Neural progenitor cell (in vitro differentiated cells): ENCODE measurements around the gene RXRA. TPM values are rescaled to one million over a fixed set of nuclear protein-coding genes. Genes with fewer than 3 reads are reported as not detected.
A peak's percentile ranks its signal among the peaks of the same experiment; 100 is the strongest.

Source experiments
- DNase-seq: peaks from one replicate; pipeline ENCODE4 v3.0.0-alpha.2; 2016; ENCODE audit warnings: low spot score
- H2AFZ ChIP-seq: fragments of 200-600 bp; sonication (generic); replicated peaks from 2 replicates; pipeline ENCODE4 v1.6.1; 2016; ENCODE audit warnings: antibody characterized with exemption
- H3F3A ChIP-seq: fragments of 200-600 bp; sonication (generic); 2 replicates; pipeline ENCODE4 v1.6.1; 2016; ENCODE audit warnings: antibody characterized with exemption, low read depth
- H3K27ac ChIP-seq: fragments of 200-600 bp; sonication (generic); 2 replicates; pipeline ENCODE4 v1.5.1; 2016; ENCODE audit warnings: mild to moderate bottlenecking
- H3K27me3 ChIP-seq: fragments of 200-600 bp; sonication (generic); 2 replicates; pipeline ENCODE4 v1.6.1; 2016; ENCODE audit warnings: mild to moderate bottlenecking, moderate library complexity
- H3K36me3 ChIP-seq: fragments of 200-600 bp; sonication (generic); 2 replicates; pipeline ENCODE4 v1.5.1; 2016
- H3K4me1 ChIP-seq: fragments of 200-600 bp; sonication (generic); 2 replicates; pipeline ENCODE4 v1.6.1; 2016; ENCODE audit warnings: mixed run types
- H3K4me2 ChIP-seq: fragments of 200-600 bp; sonication (generic); 2 replicates; pipeline ENCODE4 v1.6.1; 2016
- H3K4me3 ChIP-seq: fragments of 200-600 bp; sonication (generic); 2 replicates; pipeline ENCODE4 v1.5.1; 2016
- H3K79me2 ChIP-seq: fragments of 200-600 bp; sonication (generic); 2 replicates; pipeline ENCODE4 v1.6.1; 2016; ENCODE audit warnings: low read depth
- H3K9ac ChIP-seq: fragments of 200-600 bp; sonication (generic); 2 replicates; pipeline ENCODE4 v1.6.1; 2016
- H3K9me3 ChIP-seq: fragments of 200-600 bp; sonication (generic); 2 replicates; pipeline ENCODE4 v1.5.1; 2016; ENCODE audit warnings: low read depth
- H4K20me1 ChIP-seq: fragments of 200-600 bp; sonication (generic); 2 replicates; pipeline ENCODE4 v1.6.1; 2016; ENCODE audit warnings: low read depth
- H3K27ac Mint-ChIP-seq: 3 replicates; pipeline ENCODE4 v1.8.0; 2021; ENCODE audit warnings: mixed read lengths
- H3K27me3 Mint-ChIP-seq: 2 replicates; pipeline ENCODE4 v1.8.0; 2022; ENCODE audit warnings: low read depth, mild to moderate bottlenecking, inconsistent platforms, moderate library complexity, mixed read lengths; ENCODE audit not compliant: insufficient read depth
- H3K36me3 Mint-ChIP-seq: 3 replicates; pipeline ENCODE4 v1.8.0; 2021; ENCODE audit warnings: mixed read lengths
- H3K4me1 Mint-ChIP-seq: 3 replicates; pipeline ENCODE4 v1.8.0; 2021; ENCODE audit warnings: mixed read lengths
- H3K4me3 Mint-ChIP-seq: 3 replicates; pipeline ENCODE4 v1.8.0; 2021; ENCODE audit warnings: mild to moderate bottlenecking, moderate library complexity, mixed read lengths
- H3K9me3 Mint-ChIP-seq: 3 replicates; pipeline ENCODE4 v1.8.0; 2020; ENCODE audit warnings: mixed read lengths
- EZH2 ChIP-seq: fragments of 200-600 bp; sonication (generic); IDR thresholded peaks from 2 replicates; pipeline ENCODE4 v1.6.1; 2017; ENCODE audit warnings: antibody characterized with exemption, mild to moderate bottlenecking, moderate library complexity
- EZH2phosphoT487 ChIP-seq: fragments of 200-600 bp; sonication (generic); IDR thresholded peaks from 2 replicates; pipeline ENCODE4 v1.6.1; 2017; ENCODE audit warnings: antibody characterized with exemption
- total RNA-seq: library from RNA; depleted of rRNA; stranded (reverse); fragments of >200 nt; gene quantifications from 2 replicates; pipeline ENCODE4 v1.2.3, GENCODE V29; 2015; ENCODE audit warnings: low replicate concordance
- TF ChIP-seq, protein P1 (sequence below): fragments of 200-600 bp; sonication (generic); IDR thresholded peaks from 2 replicates; pipeline ENCODE4 v1.5.1; 2017; ENCODE audit warnings: antibody characterized with exemption, mild to moderate bottlenecking

The RXRA gene
- total RNA-seq, 1 donor from 2014 or later = 11.6 TPM

DNA sequence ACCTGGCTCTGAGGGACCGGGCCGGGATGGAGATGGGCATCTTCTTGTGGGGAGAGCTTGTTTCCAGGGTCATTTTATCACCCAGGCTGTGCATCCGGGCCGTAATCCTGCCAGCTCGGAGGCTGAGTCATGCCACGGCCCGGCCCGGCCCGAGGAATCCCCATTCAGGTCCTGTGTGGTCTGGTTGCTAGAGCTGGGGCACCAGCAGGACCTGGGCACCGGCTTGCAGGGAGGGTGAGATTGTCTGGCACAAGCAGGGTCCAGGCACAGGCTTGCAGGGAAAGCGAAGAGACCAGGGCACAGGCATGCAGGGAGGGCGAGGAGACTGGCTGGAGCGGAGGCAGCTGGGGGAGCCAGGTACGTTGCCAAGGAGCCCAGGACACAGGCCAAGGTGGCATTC, 106.8 kb downstream of the RXRA start:
- Mint-ChIP-seq H3K4me3 (no peak overlapping the region), H3K36me3 (peaks cover 6% of the 10 kb centered on the region), H3K9me3 (no peaks in the 10 kb centered on the region), H3K27ac (no peak overlapping the region), H3K27me3 (peaks cover 2% of the 10 kb centered on the region), H3K4me1 (peaks cover 26% of the 10 kb centered on the region)
- Histone ChIP-seq H3K27me3 (no peaks in the 10 kb centered on the region), H3K9me3 (no peaks in the 10 kb centered on the region), H3K4me1 (peaks cover 16% of the 10 kb centered on the region), H4K20me1 (peaks cover 7% of the 10 kb centered on the region), H3K27ac (no peak overlapping the region), H3K9ac (no peak overlapping the region), H3K4me2 (no peak overlapping the region), H2AFZ (no peak overlapping the region), H3K79me2 (no peaks in the 10 kb centered on the region), H3K4me3 (no peak overlapping the region), H3K36me3 (no peaks in the 10 kb centered on the region), H3F3A (no peaks in the 10 kb centered on the region)
- DNase-seq = no peak
- TF ChIP-seq EZH2phosphoT487 (no peak), EZH2 (no peak)
- TF ChIP-seq, protein P1, sequence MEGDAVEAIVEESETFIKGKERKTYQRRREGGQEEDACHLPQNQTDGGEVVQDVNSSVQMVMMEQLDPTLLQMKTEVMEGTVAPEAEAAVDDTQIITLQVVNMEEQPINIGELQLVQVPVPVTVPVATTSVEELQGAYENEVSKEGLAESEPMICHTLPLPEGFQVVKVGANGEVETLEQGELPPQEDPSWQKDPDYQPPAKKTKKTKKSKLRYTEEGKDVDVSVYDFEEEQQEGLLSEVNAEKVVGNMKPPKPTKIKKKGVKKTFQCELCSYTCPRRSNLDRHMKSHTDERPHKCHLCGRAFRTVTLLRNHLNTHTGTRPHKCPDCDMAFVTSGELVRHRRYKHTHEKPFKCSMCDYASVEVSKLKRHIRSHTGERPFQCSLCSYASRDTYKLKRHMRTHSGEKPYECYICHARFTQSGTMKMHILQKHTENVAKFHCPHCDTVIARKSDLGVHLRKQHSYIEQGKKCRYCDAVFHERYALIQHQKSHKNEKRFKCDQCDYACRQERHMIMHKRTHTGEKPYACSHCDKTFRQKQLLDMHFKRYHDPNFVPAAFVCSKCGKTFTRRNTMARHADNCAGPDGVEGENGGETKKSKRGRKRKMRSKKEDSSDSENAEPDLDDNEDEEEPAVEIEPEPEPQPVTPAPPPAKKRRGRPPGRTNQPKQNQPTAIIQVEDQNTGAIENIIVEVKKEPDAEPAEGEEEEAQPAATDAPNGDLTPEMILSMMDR = no peak

DNA sequence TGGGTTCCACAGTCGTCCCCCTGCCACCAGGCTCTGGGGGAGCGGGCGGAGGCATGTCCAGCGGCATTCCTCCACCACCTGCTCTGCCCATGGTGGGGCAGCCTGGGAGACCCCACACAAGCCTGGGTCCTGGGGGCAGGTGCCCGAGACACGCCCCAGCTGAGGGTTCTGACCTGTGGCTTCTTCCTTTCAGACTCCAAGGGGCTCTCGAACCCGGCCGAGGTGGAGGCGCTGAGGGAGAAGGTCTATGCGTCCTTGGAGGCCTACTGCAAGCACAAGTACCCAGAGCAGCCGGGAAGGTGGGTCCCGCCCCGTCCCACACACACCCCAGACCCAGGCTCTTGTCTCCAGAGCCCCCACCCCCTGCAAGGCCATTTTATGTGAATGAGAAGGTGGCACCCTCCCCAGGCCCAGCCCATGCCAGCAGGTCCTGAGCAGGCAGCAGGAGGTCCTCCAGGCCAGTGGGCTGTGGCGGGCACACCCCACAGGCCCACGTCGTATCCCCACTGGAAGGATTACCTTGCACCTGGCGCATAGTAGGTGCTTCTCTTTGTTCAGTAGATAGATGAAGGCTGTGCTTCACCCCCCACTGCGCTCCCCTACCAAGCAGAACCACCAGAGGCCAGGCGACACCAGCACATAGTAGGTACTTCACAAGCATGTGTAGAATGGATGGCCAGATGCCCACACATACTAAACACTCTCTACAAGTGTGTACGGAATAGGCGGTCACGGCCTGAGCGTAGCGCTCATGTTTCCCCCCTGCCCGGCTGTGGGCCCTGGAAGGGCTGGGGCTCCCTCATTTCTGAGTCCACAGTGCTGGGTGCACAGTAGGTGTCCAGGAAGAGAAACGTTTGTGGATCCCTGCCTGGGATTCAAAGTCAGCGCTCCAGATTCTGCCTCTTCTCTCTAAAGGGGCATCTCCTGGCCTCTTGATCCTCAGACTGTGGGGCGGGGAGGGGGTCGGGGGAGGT, 107.9 kb downstream of the RXRA start:
- TF ChIP-seq EZH2phosphoT487 (no peak), EZH2 (no peak)
- TF ChIP-seq, protein P1 = no peak
- H2AFZ ChIP-seq = no peak overlapping the region
- peak overlapping the region; percentile 87 for H3K27ac ChIP-seq

DNA sequence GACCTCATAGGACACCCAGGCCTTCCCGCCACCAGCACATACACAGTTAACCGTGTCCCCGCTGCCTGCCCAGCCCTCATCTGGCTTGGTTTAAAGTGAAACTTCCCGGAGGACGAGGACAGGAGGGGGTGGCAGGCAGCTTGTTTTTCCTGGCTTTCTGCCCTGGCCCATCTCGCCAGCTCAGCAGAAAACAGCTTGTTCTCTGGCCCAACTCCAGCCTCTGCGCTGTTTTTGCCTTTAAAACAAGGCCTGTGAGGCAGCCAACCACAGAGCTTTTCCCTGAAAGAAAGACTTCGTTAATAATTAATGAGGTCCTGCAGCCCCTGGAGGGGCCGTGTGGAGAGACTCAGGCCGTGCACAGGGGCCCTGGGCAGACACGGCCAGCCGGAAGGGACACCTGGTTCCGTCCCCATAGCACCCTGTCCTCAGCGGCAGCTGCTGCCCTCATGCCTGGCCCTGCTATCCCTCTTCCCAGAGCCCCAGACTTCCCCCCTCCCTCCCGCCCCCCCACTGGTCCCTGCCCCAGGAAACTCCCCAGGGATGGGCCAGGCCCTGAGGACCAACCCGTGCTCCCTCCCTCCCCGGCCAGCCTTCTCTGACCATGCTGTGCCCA, 108.7 kb downstream of the RXRA start:
- peaks cover 6% of the 10 kb centered on the region for H3K36me3 Mint-ChIP-seq
- H3K4me3 Mint-ChIP-seq = no peak overlapping the region
- Histone ChIP-seq H3K36me3 (no peaks in the 10 kb centered on the region), H3K9ac (peak overlapping the region; percentile 39), H3F3A (no peaks in the 10 kb centered on the region), H3K4me1 (peaks cover 17% of the 10 kb centered on the region), H3K4me3 (no peak overlapping the region), H3K27me3 (no peaks in the 10 kb centered on the region), H4K20me1 (peaks cover 4% of the 10 kb centered on the region), H3K4me2 (no peak overlapping the region), H2AFZ (no peak overlapping the region), H3K27ac (peak overlapping the region; percentile 87), H3K79me2 (no peaks in the 10 kb centered on the region), H3K9me3 (no peaks in the 10 kb centered on the region)
- peak overlapping the region; percentile 33 for H3K27ac Mint-ChIP-seq
- TF ChIP-seq EZH2 (no peak), EZH2phosphoT487 (no peak)
- TF ChIP-seq, protein P1 = no peak
- H3K4me1 Mint-ChIP-seq = peaks cover 30% of the 10 kb centered on the region
- DNase-seq = peak; percentile 31
- H3K9me3 Mint-ChIP-seq = no peaks in the 10 kb centered on the region
- peaks cover 2% of the 10 kb centered on the region for H3K27me3 Mint-ChIP-seq

More for the DNA sequence above, 107.9 kb downstream of the RXRA start:
- Mint-ChIP-seq H3K4me3 (no peak overlapping the region), H3K36me3 (peaks cover 6% of the 10 kb centered on the region), H3K9me3 (no peaks in the 10 kb centered on the region), H3K27ac (no peak overlapping the region), H3K4me1 (peaks cover 26% of the 10 kb centered on the region), H3K27me3 (peaks cover 2% of the 10 kb centered on the region)
- H3K4me3 ChIP-seq = no peak overlapping the region
- no peaks in the 10 kb centered on the region for H3K36me3 ChIP-seq
- H3K4me1 ChIP-seq = peaks cover 17% of the 10 kb centered on the region
- peaks cover 4% of the 10 kb centered on the region for H4K20me1 ChIP-seq
- H3F3A ChIP-seq = no peaks in the 10 kb centered on the region
- H3K4me2 ChIP-seq = no peak overlapping the region
- no peaks in the 10 kb centered on the region for H3K9me3 ChIP-seq
- DNase-seq = no peak
- H3K79me2 ChIP-seq = no peaks in the 10 kb centered on the region
- no peaks in the 10 kb centered on the region for H3K27me3 ChIP-seq
- H3K9ac ChIP-seq = no peak overlapping the region
